Progenitor cell of endocrine pancreas (in vitro differentiated cells): ENCODE data around the gene FRS2. TPM values are rescaled to one million over a fixed set of nuclear protein-coding genes. Genes with fewer than 3 reads are reported as not detected.

Experiments used
- DNase-seq: peaks from one replicate; pipeline ENCODE4 v3.0.0; 2021; ENCODE audit warnings: low spot score; ENCODE audit not compliant: unreplicated experiment
- H3K27ac Mint-ChIP-seq: 2 replicates; pipeline ENCODE4 v1.8.0; 2021; ENCODE audit warnings: mild to moderate bottlenecking, moderate library complexity, mixed read lengths
- H3K27me3 Mint-ChIP-seq: 2 replicates; pipeline ENCODE4 v1.8.0; 2021; ENCODE audit warnings: mixed read lengths
- H3K36me3 Mint-ChIP-seq: 2 replicates; pipeline ENCODE4 v1.8.0; 2022; ENCODE audit warnings: mixed read lengths; ENCODE audit not compliant: insufficient read depth
- H3K4me1 Mint-ChIP-seq: 2 replicates; pipeline ENCODE4 v1.8.0; 2021; ENCODE audit warnings: low read depth, mixed read lengths
- H3K4me3 Mint-ChIP-seq: 2 replicates; pipeline ENCODE4 v1.8.0; 2021; ENCODE audit warnings: low read depth, mild to moderate bottlenecking, moderate library complexity, mixed read lengths
- H3K9me3 Mint-ChIP-seq: 2 replicates; pipeline ENCODE4 v1.8.0; 2021; ENCODE audit warnings: low read depth, mixed read lengths
- CTCF ChIP-seq: fragments of 200-600 bp; sonication (generic); IDR thresholded peaks from one replicate; pipeline ENCODE4 v1.5.0; 2021; ENCODE audit warnings: antibody characterized with exemption, mild to moderate bottlenecking; ENCODE audit not compliant: unreplicated experiment
- total RNA-seq: library from RNA; stranded (reverse); gene quantifications from 2 replicates; pipeline ENCODE4 v1.2.1, GENCODE V29; 2021

The FRS2 gene
- total RNA-seq, 1 donor from 2014 or later, result 42.6 TPM

- TF ChIP-seq CTCF, result no peak
Observed at GRCh38 chr12:69579029-69579428, 108.8 kb downstream of the FRS2 start.

GRCh38 chr12:69580074-69580473, 109.9 kb downstream of the FRS2 start:
- H3K4me3 Mint-ChIP-seq, result no peak overlapping the region
- no peaks in the 10 kb centered on the region for H3K4me1 Mint-ChIP-seq
- H3K36me3 Mint-ChIP-seq, result peaks cover 5% of the 10 kb centered on the region
- no peaks in the 10 kb centered on the region for H3K27me3 Mint-ChIP-seq
- H3K27ac Mint-ChIP-seq, result peak overlapping the region; percentile 7
- TF ChIP-seq CTCF, result no peak
- no peaks in the 10 kb centered on the region for H3K9me3 Mint-ChIP-seq
- no peak for DNase-seq

More at GRCh38 chr12:69579029-69579428, 108.8 kb downstream of the FRS2 start:
- Mint-ChIP-seq H3K36me3 (peaks cover 5% of the 10 kb centered on the region), H3K4me3 (no peak overlapping the region), H3K9me3 (no peaks in the 10 kb centered on the region), H3K4me1 (no peaks in the 10 kb centered on the region), H3K27ac (no peak overlapping the region), H3K27me3 (no peaks in the 10 kb centered on the region)
- DNase-seq, result no peak

GRCh38 chr12:69583203-69583602, 113.0 kb downstream of the FRS2 start:
- peaks cover 5% of the 10 kb centered on the region for H3K36me3 Mint-ChIP-seq
- no peak overlapping the region for H3K27ac Mint-ChIP-seq
- no peaks in the 10 kb centered on the region for H3K27me3 Mint-ChIP-seq
- H3K4me3 Mint-ChIP-seq, result no peak overlapping the region
- no peak for DNase-seq
- TF ChIP-seq CTCF, result no peak
- H3K9me3 Mint-ChIP-seq, result no peaks in the 10 kb centered on the region
- peaks cover 7% of the 10 kb centered on the region for H3K4me1 Mint-ChIP-seq

GRCh38 chr12:69585189-69586062, 115.2 kb downstream of the FRS2 start, which contains the start of gene CCT2:
CCT2 (plus strand) TSS chr12:69585459; CDS start chr12:69585522, 63 bp downstream.
- Mint-ChIP-seq H3K27ac (peak within 1 kb of the TSS; percentile 98), H3K27me3 (no peaks in the 10 kb centered on the region)

GRCh38 chr12:69588527-69588926, 118.3 kb downstream of the FRS2 start:
- Mint-ChIP-seq H3K36me3 (peaks cover 27% of the 10 kb centered on the region), H3K27ac (no peak overlapping the region), H3K4me1 (peaks cover 7% of the 10 kb centered on the region), H3K4me3 (no peak overlapping the region), H3K27me3 (no peaks in the 10 kb centered on the region), H3K9me3 (no peaks in the 10 kb centered on the region)
- DNase-seq, result no peak
- TF ChIP-seq CTCF, result no peak

More at GRCh38 chr12:69585189-69586062, 115.2 kb downstream of the FRS2 start, which contains the start of gene CCT2:
- DNase-seq, result peak; percentile 88
- peaks cover 14% of the 10 kb centered on the region for H3K36me3 Mint-ChIP-seq
- peak; percentile 55 for TF ChIP-seq CTCF
- H3K4me3 Mint-ChIP-seq, result peak within 1 kb of the TSS; percentile 97
- H3K9me3 Mint-ChIP-seq, result no peaks in the 10 kb centered on the region
- H3K4me1 Mint-ChIP-seq, result peaks cover 7% of the 10 kb centered on the region
